Fibroblast of lung (primary cell): Measurements from ENCODE around the gene SEC16A. TPM values are rescaled to one million over a fixed set of nuclear protein-coding genes. Genes with fewer than 3 reads are reported as not detected.

ENCODE experiments used
- DNase-seq, 2 donors: peaks; one replicate each; pipeline versions ENCODE4 v3.0.0 to v3.0.0-alpha.2; 2010; ENCODE audit warnings: low read depth in 2 of 2
- H2AFZ ChIP-seq: 2 replicates; pipeline ENCODE4 v1.5.1; 2012; ENCODE audit warnings: low read length, control low read depth, inconsistent platforms
- H3K27ac ChIP-seq: 2 replicates; pipeline ENCODE4 v1.5.1; 2011; ENCODE audit warnings: low read length, control low read depth; ENCODE audit not compliant: insufficient read depth
- H3K27me3 ChIP-seq: 2 replicates; pipeline ENCODE4 v1.5.1; 2011; ENCODE audit warnings: mild to moderate bottlenecking, low read length; ENCODE audit not compliant: control insufficient read depth, insufficient read depth
- H3K36me3 ChIP-seq: 2 replicates; pipeline ENCODE4 v1.5.1; 2011; ENCODE audit warnings: low read length; ENCODE audit not compliant: control insufficient read depth, insufficient read depth
- H3K4me1 ChIP-seq: 2 replicates; pipeline ENCODE4 v1.5.1; 2011; ENCODE audit warnings: low read length; ENCODE audit not compliant: control insufficient read depth, insufficient read depth; ENCODE audit errors: extremely low read depth
- H3K4me2 ChIP-seq: 2 replicates; pipeline ENCODE4 v1.5.1; 2011; ENCODE audit warnings: low read length, control low read depth; ENCODE audit not compliant: insufficient read depth; ENCODE audit errors: extremely low read depth
- H3K4me3 ChIP-seq, 4 experiments: fragments of 200-600 bp in 1 of 4; sonication (generic) in 1 of 4; replicated peaks in 1 of 4; 2 replicates each; pipeline ENCODE4 v1.5.1; 2011 to 2016; ENCODE audit warnings: low read length in 4 of 4, low read depth in 3 of 4, mild to moderate bottlenecking in 3 of 4, control low read depth in 2 of 4, inconsistent platforms in 1 of 4, mixed read lengths in 1 of 4; ENCODE audit not compliant: insufficient read depth in 1 of 4; ENCODE audit errors: control extremely low read depth in 1 of 4
- H3K79me2 ChIP-seq: 2 replicates; pipeline ENCODE4 v1.5.1; 2012; ENCODE audit warnings: mild to moderate bottlenecking, low read length, inconsistent platforms; ENCODE audit not compliant: control insufficient read depth, insufficient read depth
- H3K9ac ChIP-seq: 2 replicates; pipeline ENCODE4 v1.5.1; 2011; ENCODE audit warnings: mild to moderate bottlenecking, low read length, control low read depth; ENCODE audit not compliant: insufficient read depth
- H3K9me3 ChIP-seq: 2 replicates; pipeline ENCODE4 v1.5.1; 2012; ENCODE audit warnings: low read depth, low read length; ENCODE audit not compliant: control insufficient read depth, insufficient read depth
- H4K20me1 ChIP-seq: 2 replicates; pipeline ENCODE4 v1.5.1; 2011; ENCODE audit warnings: low read length; ENCODE audit not compliant: control insufficient read depth, insufficient read depth; ENCODE audit errors: extremely low read depth
- EZH2 ChIP-seq: IDR thresholded peaks from 2 replicates; pipeline ENCODE4 v1.5.1; 2012; ENCODE audit warnings: low read length, control low read depth, mild to moderate bottlenecking; ENCODE audit errors: missing control alignments
- polyA plus RNA-seq, 2 donors: library from polyadenylated mRNA; depleted of rRNA in 1 of 2; stranded (reverse) in 1 of 2; unstranded in 1 of 2; fragments of >200 nt; gene quantifications; 2 replicates each; pipeline ENCODE4 v1.2.1, GENCODE V29; 2011 to 2012; ENCODE audit warnings: missing spikeins in 1 of 2
- total RNA-seq: library from RNA; depleted of rRNA; stranded (reverse); fragments of >200 nt; gene quantifications from 2 replicates; pipeline ENCODE4 v1.2.1, GENCODE V29; 2014
- TF ChIP-seq, protein P1 (sequence below), 2 donors: IDR thresholded peaks in 1 of 2; conservative IDR thresholded peaks in 1 of 2; 1 replicate in 1 of 2; 2 replicates in 1 of 2; pipeline ENCODE4 v1.5.1; 2011 to 2012; ENCODE audit warnings: low read length in 2 of 2, control low read depth in 1 of 2, inconsistent platforms in 1 of 2, low read depth in 1 of 2, mild to moderate bottlenecking in 1 of 2

Gene SEC16A
- total and polyA plus RNA-seq, 2 donors (not counting 1 experiment from before 2014, with no cell fraction given): 17.8 to 23.9 TPM

DNA sequence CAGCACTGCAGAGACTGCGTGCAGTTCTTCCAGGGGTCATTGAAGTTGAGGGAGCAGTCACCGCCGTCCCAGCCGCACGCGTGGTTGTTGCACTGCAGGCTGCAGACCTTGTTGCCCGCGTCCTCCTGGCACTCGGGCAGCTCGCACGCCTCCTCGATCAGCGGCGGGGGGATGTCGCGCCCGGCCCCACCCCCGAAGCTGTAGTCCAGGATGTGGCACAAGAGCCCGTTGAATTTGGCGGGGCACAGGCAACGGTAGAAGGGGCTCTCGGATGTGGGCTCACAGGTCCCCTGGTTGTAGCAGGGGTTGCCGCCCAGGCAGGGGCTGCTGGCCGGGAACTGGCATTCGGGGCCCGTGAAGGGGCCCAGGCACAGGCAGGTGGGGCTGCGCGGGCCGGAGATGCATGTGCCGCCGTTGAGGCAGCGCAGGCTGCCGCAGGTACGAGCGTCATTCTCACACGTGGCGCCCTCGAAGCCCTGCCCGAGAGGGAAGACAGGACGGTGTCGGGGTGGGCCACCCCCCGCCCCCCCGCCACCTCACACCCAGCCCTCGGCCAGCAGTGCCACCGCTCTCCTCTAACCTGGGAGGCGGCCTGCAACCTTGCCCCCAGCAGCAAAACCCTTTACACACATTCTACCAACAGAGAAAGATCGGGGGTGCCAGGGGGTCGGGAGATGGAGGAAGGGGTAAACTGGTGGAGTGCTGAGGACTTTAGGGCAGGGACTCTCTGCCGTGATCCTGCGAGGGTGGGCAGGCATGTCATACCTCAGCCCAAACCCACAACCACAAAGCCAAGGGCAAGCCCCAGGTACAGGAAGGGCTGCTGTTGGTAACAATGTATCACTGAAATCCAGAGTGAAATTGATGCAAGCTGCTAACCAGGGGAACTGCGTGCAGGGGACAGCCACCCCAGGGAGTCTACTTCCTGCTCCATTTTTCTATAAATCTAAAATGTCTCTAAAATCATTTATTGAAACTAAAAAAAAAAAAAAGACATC is 22.9 kb upstream of the SEC16A start:
- H2AFZ ChIP-seq: no peak overlapping the region
- no peak overlapping the region for H3K27ac ChIP-seq
- H3K9me3 ChIP-seq: no peaks in the 10 kb centered on the region
- H3K36me3 ChIP-seq: peaks cover 38% of the 10 kb centered on the region
- H3K4me1 ChIP-seq: no peaks in the 10 kb centered on the region
- no peaks in the 10 kb centered on the region for H3K27me3 ChIP-seq
- TF ChIP-seq EZH2: no peak
- TF ChIP-seq, protein P1, sequence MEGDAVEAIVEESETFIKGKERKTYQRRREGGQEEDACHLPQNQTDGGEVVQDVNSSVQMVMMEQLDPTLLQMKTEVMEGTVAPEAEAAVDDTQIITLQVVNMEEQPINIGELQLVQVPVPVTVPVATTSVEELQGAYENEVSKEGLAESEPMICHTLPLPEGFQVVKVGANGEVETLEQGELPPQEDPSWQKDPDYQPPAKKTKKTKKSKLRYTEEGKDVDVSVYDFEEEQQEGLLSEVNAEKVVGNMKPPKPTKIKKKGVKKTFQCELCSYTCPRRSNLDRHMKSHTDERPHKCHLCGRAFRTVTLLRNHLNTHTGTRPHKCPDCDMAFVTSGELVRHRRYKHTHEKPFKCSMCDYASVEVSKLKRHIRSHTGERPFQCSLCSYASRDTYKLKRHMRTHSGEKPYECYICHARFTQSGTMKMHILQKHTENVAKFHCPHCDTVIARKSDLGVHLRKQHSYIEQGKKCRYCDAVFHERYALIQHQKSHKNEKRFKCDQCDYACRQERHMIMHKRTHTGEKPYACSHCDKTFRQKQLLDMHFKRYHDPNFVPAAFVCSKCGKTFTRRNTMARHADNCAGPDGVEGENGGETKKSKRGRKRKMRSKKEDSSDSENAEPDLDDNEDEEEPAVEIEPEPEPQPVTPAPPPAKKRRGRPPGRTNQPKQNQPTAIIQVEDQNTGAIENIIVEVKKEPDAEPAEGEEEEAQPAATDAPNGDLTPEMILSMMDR (conservative IDR thresholded peaks at IDR 0.05 in 1 of 2, IDR thresholded peaks at IDR 0.05 in 1 of 2; ENCODE audit: low read depth in 1 of 2, low read length in 2 of 2): no peak
- no peak for DNase-seq
- H3K9ac ChIP-seq: no peak overlapping the region
- no peak overlapping the region for H3K4me3 ChIP-seq
- no peak overlapping the region for H3K4me2 ChIP-seq
- no peaks in the 10 kb centered on the region for H4K20me1 ChIP-seq
- no peaks in the 10 kb centered on the region for H3K79me2 ChIP-seq

DNA sequence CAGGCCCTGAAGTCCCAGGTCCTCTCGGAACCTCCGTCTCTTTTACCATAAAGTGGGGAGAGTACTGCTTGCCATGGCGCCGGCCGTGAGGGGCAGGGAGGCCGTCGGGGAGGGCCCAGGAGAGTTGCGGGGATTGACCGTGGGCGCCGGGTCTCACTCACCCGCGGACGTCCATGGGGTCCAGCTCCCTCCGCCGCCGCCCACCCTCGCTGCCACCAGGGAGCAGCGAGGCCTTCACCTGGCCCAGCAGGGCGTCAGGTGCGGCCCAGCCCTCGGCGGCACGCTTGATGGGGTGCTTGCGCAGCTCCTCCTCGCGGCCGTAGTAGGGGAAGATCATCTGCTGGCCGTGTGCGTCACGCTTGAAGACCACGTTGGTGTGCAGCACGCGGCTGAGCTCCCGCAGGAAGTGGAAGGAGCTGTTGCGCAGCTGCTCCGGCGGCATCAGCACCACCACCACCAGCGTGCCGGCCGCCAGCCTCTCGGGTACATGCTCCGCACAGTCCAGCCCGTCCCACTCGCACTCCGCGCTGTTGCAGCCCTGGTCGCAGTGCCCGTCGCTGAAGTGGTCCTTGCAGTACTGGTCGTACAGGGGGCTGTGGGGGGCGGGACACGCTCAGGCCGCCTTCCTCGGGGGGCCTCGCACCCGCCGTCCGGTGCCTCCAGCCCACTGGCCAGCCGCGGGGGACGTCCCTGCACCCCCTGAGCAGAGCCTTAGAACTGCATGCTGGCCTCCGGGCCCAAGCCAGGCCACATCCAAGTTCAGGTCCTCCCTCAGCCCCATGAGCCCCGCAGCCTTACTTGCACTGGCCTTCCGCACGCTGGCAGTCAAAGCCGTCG is 21.9 kb upstream of the SEC16A start:
- no peak overlapping the region for H3K4me3 ChIP-seq
- no peaks in the 10 kb centered on the region for H3K9me3 ChIP-seq
- TF ChIP-seq EZH2: no peak
- TF ChIP-seq, protein P1 (conservative IDR thresholded peaks at IDR 0.05 in 1 of 2, IDR thresholded peaks at IDR 0.05 in 1 of 2; ENCODE audit: low read depth in 1 of 2, low read length in 2 of 2): no peak
- H3K4me2 ChIP-seq: no peak overlapping the region
- no peak for DNase-seq
- H3K36me3 ChIP-seq: peaks cover 41% of the 10 kb centered on the region
- H3K9ac ChIP-seq: no peak overlapping the region
- no peaks in the 10 kb centered on the region for H3K79me2 ChIP-seq
- H3K4me1 ChIP-seq: no peaks in the 10 kb centered on the region
- no peaks in the 10 kb centered on the region for H3K27me3 ChIP-seq
- H2AFZ ChIP-seq: no peak overlapping the region
- H4K20me1 ChIP-seq: no peaks in the 10 kb centered on the region
- H3K27ac ChIP-seq: no peak overlapping the region

DNA sequence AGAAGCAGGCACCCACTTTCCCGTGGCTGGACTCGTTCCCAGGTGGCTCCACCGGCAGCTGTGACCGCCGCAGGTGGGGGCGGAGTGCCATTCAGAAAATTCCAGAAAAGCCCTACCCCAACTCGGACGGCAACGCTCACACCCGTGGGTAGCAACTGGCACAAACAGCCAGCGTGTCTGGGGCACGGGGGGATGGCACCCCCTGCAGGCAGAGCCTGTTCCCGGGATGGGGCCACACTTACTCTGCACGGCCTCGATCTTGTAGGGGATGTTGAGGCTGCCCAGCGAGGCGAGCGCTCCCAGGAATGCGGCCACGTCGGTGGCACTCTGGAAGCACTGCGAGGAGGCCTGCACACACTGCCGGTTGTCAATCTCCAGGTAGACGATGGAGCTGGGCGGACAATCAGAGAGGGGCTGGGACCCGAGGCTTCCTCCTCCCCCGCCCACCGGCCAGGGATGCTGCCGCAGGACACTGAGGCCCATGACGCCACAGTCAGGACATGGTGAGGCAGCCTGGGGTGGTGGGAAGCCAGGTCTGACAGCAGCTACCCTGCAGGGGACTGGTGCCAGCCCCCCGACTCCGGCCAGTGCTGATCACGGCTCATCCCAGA is 20.2 kb upstream of the SEC16A start:
- Histone ChIP-seq H3K9me3 (no peaks in the 10 kb centered on the region), H3K79me2 (no peaks in the 10 kb centered on the region), H3K36me3 (peaks cover 43% of the 10 kb centered on the region), H3K4me3 (no peak overlapping the region), H2AFZ (no peak overlapping the region), H3K9ac (no peak overlapping the region), H3K4me1 (no peaks in the 10 kb centered on the region), H3K27ac (no peak overlapping the region), H3K4me2 (no peak overlapping the region), H3K27me3 (no peaks in the 10 kb centered on the region), H4K20me1 (no peaks in the 10 kb centered on the region)
- TF ChIP-seq EZH2: no peak
- TF ChIP-seq, protein P1 (conservative IDR thresholded peaks at IDR 0.05 in 1 of 2, IDR thresholded peaks at IDR 0.05 in 1 of 2; ENCODE audit: low read depth in 1 of 2, low read length in 2 of 2): no peak
- no peak for DNase-seq
